ENCODE measurements around the gene SORCS1.

Gene SORCS1

GRCh38 chr10:106795619-106796018, 368.9 kb downstream of the SORCS1 start:
- DNase-seq, result no peak

DNA sequence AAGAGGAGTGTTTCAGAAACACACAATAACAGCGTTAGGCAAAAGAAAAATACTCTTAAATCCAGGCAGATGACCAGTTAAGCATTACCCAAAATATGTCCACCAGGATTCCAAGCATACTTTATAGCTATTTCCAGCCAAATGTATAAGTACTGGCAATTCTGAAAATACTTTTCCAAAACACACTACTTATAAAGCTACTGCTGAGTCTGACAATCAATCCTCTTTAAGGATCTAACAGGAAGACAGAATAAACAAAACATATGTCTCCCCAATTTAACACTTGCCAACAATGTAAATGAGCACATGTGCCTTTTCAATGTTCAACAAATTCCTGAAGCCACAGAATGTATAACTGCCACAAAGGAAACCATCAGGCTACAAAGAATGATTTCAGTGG, 370.9 kb downstream of the SORCS1 start:
- no peak for DNase-seq

DNA sequence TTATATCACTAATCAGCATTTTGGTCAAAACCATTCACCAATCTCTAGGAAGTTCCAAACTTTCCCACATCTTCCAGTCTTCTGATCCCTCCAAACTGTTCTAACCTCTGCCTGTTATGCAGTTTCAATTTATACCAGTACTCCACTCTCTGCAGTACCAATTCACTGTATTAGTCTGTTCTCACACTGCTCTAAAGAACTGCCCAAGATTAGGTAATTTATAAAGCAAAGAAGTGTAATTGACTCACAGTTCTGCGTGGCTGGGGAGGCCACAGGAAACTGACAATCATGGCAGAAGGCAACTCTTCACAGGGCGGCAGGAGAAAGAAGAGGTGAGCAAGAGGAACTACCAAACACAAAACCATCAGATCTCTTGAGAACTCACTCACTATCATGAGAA, 374.9 kb downstream of the SORCS1 start:
- no peak for DNase-seq

- DNase-seq, result no peak
Measured at GRCh38 chr10:106788982-106789381, 375.5 kb downstream of the SORCS1 start.

GRCh38 chr10:106785528-106785927, 379.0 kb downstream of the SORCS1 start:
- DNase-seq, result no peak

DNA sequence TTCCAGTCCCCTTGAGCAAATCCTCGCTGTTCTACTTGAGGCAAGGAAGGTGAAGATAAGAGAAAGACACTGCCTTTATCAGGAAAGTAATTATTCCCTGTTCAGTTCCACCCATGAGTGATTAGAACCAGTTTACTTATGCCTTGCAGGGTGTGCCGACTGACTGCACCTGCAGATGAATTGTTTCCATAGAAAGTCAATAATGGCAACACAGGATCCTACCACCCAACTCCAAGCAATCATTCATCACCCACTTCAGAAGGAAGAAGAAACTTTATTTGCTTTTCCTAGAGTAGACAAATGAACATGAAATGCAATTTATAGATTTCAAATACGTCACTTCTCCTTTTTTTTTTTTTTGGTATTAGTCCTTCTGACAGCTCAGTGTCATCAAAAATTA, 383.9 kb downstream of the SORCS1 start:
- DNase-seq, result no peak

DNA sequence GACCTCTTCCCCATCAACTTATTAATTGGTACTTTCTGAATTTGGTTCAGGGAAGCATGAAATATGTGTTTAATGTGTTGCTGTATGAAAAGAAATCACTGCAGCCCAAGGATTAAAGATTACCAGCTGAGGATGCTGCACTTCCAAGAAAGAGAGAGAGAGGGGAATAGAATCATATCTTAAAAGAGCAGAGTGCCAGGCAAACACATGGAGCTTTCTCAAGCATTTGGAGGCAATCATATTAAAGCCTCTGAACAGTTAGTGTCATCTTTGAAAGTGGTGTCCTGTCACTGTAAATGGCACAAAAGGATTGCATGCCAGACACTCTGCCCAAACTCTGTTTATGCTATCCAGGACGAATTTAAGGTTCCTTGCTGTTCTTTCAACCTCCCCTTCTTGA, 386.7 kb downstream of the SORCS1 start:
- no peak for DNase-seq

- no peak for DNase-seq
Measured at GRCh38 chr10:106775127-106775526, 389.4 kb downstream of the SORCS1 start.

- no peak for DNase-seq
Measured at GRCh38 chr10:106772957-106773356, 391.5 kb downstream of the SORCS1 start.

- DNase-seq, result no peak
Measured at GRCh38 chr10:106771154-106771553, 393.4 kb downstream of the SORCS1 start.

- no peak for DNase-seq
Measured at GRCh38 chr10:106768204-106768603, 396.3 kb downstream of the SORCS1 start.

DNA sequence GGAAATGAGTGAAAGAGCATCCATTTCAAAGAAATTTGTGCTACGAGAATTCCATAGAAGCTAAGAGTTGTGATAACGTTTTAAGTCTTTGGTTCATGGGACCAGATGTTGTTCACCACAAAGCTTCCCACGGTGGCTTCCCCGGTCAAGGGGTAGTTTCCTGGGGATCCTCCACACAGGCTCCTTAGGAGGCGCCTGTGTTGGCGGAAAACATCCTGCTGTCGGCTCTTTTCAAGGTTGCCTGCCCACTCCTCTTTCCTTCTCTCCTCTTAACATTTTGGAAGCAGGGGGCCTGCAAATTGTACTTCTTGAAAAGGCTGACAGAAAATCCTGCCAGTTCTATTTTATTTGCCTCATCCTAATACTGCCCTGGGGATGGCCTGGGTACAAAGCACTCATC, 398.6 kb downstream of the SORCS1 start:
- DNase-seq, result no peak

DNA sequence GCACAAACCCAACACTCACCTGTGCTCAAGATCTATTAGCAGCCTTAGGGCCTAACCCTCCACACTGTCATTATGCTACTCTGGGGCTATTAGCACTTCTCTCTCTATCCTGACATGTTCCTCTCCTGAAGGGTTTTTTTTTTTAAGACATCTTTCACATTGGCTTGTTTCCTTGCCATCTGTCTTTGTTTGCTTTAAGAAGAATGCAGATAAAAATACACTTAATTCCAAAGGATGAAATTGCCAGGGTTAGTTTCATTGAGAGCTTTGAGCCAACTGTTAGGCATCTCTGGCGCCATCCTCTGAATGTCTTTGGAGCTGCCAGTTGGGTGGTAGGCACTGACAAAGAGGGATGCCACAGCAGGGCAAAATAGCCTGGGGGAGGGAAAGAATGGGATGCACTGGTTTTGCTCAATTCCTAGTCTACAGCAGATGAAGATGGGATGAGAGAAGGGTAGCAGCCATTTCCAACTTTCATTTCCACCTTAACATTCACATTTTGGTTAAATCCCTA, 399.2 kb downstream of the SORCS1 start:
- no peak for DNase-seq

DNA sequence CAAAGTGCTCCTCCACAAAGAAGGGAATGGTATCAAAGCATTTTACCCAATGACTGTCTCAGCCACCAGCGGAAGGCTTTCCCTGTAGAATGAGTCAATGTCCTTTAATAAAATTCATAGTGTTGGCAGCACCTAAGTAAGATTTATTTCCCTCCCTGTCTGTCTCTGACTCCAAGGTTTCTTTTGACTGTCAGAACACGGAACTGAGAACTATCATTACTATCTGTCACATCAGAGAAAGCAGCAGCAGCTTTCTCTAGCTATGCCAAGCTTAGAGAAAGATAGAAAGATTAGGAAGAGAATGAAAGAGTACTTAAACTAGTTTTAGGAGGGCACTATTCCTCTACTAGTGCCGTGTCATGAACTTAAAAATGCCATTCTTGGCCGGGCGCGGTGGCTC, 400.1 kb downstream of the SORCS1 start:
- DNase-seq, result no peak

DNA sequence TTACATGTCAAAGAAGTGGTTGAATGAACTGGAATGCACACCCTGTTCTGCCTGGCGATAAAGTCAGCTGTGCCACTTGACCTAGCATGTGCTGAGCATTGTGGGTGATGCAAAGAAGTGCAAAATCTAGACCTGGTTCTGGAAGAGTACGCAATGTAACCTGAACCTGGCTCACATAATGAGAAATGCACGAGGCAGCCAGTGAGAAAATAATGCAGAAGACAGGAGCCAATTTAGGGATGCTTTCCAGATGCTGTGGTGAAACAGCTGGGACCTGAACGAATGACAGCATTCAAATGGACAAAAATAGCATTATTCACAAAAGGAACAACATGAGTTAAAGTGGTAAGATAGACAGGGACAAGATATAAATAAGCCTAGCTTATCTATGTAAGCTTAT, 402.6 kb downstream of the SORCS1 start:
- DNase-seq, result no peak

DNA sequence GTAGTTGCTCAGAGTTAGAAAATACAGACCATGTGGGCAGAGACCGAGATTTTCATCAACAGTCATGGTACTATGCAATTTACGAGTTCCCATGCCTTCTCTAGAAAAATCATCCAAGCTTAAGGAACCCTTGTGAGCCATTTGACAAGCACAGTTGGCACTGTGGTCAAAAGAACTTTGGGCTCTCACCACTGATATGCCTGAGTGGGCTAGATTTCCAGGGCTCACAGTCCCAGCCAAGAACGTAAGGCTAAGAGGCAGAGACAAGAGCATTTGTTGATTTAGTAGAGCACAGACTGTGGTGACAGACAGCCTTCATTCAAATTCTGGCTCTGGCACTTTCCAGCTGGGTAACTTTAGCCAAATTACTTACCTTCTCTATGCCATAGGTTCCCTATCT, 407.0 kb downstream of the SORCS1 start:
- no peak for DNase-seq

DNA sequence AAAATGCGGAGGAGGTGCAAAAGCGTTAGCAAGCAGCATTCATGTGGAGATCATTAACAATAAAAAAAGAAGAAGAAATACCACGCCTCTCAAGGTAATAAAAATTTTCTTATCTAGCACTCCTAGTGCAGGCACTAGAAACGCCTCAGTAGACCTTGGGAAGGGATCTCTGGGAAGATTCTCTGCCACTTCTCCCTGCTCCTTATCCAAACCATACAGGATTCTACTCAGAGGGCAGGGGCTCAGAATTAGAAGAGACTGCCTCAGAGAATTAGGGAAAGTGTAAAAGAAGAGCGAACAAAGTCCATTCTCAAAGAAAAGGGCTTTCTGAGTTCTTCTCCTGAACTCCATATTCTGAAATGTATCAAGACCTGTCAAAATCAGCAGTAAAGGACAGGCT, 413.4 kb downstream of the SORCS1 start:
- no peak for DNase-seq

DNA sequence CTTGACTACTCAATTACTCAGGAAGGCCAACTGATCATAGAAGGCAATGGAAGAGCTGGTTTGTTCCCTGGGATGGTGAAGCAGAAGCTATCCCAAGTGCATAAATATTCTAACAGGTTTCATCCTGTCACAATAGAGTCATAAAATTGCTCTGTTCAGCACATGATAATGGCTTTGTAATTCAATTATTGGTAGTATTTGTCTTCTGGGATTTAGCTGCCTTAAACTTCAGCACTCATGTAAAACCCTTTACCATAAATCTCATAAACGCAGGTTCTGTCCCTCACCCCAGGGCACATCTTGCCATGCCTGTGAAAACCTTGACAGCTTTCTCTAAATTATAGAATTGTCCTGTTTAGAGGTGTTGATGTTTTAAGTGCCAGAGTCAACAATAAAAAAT, 417.6 kb downstream of the SORCS1 start:
- DNase-seq, result no peak

GRCh38 chr10:106741006-106741530, 423.4 kb downstream of the SORCS1 start:
- no peak for DNase-seq

DNA sequence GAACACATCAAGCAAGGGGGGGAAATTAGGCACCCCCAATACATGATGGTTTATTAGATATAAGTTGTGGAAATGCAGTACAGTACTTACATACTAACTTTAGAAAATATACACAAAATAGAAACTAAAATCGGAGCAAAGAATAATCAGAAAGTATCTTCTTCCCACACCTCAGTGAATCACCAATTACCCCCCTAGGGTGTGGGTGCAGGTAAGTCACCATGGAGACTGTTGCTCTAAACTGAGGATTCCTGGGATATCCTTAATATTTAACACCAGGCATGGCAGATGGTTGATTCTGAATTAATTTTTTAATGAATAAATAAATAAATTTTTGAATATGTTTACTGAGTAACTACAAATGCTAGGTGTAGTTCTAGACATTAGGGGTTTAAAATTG, 424.4 kb downstream of the SORCS1 start:
- DNase-seq, result no peak

DNA sequence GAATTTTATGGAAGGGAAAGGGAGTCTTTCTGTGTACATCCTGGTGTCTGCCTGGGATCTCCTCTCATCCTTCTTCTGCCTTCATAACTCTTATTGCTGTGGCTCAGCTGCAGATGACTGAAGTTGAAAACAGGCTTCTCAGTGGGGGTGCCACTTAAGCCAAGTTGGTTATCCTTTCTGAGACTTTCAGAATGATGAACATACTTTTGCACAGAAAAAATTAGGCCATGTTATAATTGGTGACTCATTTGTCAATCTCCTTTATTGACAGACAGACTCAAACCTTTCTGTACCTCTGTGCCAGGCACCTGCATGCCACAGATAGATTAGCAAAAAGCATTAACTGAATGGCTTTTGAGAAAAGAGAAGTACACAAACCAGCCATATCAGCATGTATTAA, 430.3 kb downstream of the SORCS1 start:
- DNase-seq, result no peak

- DNase-seq, result no peak
Measured at GRCh38 chr10:106728232-106728631, 436.3 kb downstream of the SORCS1 start.

DNA sequence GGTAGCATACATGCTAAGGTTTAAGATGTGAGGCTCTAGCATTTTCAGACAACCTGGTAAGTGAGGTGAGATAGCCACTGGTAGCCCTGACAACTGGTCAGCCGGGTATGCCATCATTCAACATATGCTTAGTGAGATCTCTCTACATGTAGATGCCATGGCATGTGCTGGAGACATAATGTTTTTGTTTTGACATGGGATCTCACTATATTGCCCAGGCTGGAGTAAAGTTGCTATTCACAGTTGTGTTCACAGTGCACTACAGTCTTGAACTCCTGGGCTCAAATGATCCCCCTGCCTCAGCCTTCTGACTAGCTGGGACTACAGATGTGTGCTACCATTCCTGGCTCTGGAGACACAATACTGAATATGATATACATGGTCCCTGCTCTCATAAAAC, 437.3 kb downstream of the SORCS1 start:
- no peak for DNase-seq

DNA sequence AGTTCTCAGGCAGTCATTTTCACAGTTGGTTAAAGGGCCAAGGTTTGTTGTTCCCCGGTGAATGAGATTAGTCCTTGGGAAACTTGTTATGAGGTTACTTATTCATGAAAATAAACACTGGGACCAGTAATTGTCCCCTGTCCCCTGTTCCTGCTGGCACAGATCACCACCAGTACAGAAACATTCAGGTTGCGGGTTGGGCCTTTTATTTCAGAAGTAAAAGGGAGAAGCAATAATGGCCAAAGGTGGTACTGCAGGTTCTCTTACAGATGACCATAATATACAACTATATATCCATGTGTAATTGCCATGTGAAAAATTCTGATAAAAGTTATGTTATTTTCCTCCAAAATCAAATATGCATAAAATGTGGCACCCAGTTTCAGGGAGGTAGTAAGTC, 442.0 kb downstream of the SORCS1 start:
- no peak for DNase-seq

GRCh38 chr10:106720683-106721082, 443.8 kb downstream of the SORCS1 start:
- no peak for DNase-seq

- no peak for DNase-seq
Measured at GRCh38 chr10:106716381-106716780, 448.1 kb downstream of the SORCS1 start.

Data from GF-D8 (cell line).